AG10803 (cell line): ENCODE results near the gene NOS1AP.

Source experiments
- DNase-seq: peaks from one replicate; pipeline ENCODE4 v3.0.0; 2010; ENCODE audit warnings: low read depth
- H3K4me3 ChIP-seq: 2 replicates; pipeline ENCODE4 v1.5.1; 2011; ENCODE audit warnings: mild to moderate bottlenecking, low read length, control low read depth
- CTCF ChIP-seq: conservative IDR thresholded peaks from 2 replicates; pipeline ENCODE4 v1.5.1; 2011; ENCODE audit warnings: mild to moderate bottlenecking, low read length, control low read depth, inconsistent platforms

Gene NOS1AP

GRCh38 chr1:162180813-162181212 is 111.3 kb downstream of the NOS1AP start:
- H3K4me3 ChIP-seq = no peak overlapping the region
- no peak for DNase-seq
- no peak for TF ChIP-seq CTCF

GRCh38 chr1:162182090-162182489 is 112.6 kb downstream of the NOS1AP start:
- H3K4me3 ChIP-seq = no peak overlapping the region
- DNase-seq = no peak
- no peak for TF ChIP-seq CTCF

- no peak for DNase-seq
- no peak overlapping the region for H3K4me3 ChIP-seq
- TF ChIP-seq CTCF = no peak
These were observed 116.0 kb downstream of the NOS1AP start for GRCh38 chr1:162185314-162186025.

GRCh38 chr1:162186026-162186374 is 116.5 kb downstream of the NOS1AP start:
- no peak overlapping the region for H3K4me3 ChIP-seq
- TF ChIP-seq CTCF = no peak
- DNase-seq = no peak

- no peak for TF ChIP-seq CTCF
- H3K4me3 ChIP-seq = no peak overlapping the region
- DNase-seq = no peak
These were observed 116.9 kb downstream of the NOS1AP start for GRCh38 chr1:162186406-162186805.

- peak; percentile 8 for DNase-seq
- H3K4me3 ChIP-seq = no peak overlapping the region
- no peak for TF ChIP-seq CTCF
These were observed 118.3 kb downstream of the NOS1AP start for GRCh38 chr1:162187687-162188276.

- no peak overlapping the region for H3K4me3 ChIP-seq
- DNase-seq = no peak
- TF ChIP-seq CTCF = no peak
These were observed 119.9 kb downstream of the NOS1AP start for GRCh38 chr1:162189345-162189744.
